HG02759 (cell line): ENCODE data around the gene ZNF391.
"Not testable (repeated sequence)": the region's sequence is repeated elsewhere in the genome, so short reads cannot be mapped to it uniquely, and the experiment has no call there.

Source experiments
- ATAC-seq: cut with Tn5 transposase; IDR thresholded peaks from one replicate; pipeline ENCODE4 v1.9.1; 2021; ENCODE audit warnings: mild to moderate bottlenecking, moderate library complexity; ENCODE audit not compliant: unreplicated experiment

The ZNF391 gene

DNA sequence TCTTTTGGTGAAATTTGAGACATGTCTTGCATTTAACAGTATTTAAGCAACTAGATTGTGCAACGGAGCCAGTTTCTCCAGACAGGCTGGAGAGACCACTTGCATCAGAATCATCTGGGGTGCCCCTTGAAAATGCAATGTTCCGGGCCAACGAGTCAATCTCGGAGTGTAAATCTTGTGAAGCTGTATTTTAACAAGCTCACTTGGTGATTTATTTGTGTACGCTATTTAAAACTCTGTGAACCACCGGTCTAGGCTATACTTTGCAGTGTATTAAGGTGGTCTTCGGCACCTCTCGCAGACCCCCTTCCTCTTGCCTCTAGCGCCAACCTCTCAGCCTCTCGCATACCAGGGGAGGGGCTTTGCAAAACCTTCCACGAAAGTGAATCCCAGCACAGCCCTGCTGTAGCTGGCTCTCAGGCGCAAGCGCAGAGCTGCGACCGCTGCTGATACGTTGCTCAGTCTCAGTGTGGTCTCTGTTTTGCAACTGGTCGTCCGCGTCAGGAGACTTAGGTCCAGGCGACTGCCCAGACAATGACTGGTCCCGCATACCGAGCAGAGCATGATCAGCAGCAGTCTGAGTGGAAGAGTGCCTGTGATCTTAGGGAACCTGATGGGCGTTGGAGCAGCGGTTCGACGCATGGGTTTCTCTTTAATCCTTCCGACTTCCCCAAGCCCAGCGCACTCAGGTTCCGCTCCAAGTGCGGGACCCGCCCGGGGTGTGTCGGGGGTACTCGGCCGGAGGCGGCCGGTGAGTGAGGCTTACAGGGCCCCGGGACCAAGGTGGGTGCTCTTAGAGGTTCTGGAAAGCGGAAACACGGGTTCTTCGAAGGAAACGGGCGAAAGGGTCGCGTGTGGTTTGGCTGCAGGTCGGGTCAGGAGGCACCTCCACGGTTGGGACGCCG lies at the start of gene ZNF391:
ZNF391 (plus strand) TSS at position 467 of the 905 bp plus-strand sequence. CDS start 11,612 bp downstream, outside the sequence.
- ATAC-seq, result peak; percentile 90

DNA sequence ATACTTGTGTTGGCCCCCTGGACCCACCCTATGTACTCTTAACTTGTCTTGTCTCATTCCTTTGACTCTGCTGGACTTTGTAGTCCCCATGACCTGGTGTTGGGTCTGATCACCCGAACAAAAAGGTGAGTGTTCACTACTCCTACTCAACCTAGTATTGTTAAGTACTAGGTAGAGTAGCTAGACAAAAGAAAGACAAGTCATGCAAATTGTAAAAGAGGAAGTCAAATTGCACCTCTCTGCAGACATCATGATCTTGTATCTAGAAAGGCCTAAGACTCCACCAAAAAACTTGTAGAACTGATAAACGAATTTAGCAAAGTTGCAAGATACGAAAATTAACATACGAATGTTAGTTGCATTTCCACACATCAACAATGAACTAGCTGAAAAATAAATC lies 35.7 kb upstream of the ZNF391 start:
- no peak for ATAC-seq

DNA sequence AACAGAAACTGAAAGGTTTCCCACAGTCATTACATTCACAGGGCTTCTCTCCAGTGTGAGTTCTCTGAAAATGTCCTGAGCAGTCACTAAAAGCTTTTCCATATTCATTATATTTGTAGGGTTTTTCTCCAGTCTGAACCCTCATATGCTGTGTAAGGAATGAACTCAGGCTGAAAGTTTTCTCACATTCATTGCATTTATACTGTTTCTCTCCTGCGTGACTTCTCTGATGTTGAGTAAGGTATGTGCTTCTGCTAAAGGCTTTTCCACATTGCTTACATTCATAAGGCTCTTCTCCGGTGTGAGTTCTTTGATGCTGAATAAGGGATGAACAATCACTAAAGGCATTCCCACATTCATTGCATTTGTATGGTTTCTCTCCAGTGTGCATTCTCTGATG lies 29.8 kb upstream of the ZNF391 start:
- ATAC-seq, result no peak

DNA sequence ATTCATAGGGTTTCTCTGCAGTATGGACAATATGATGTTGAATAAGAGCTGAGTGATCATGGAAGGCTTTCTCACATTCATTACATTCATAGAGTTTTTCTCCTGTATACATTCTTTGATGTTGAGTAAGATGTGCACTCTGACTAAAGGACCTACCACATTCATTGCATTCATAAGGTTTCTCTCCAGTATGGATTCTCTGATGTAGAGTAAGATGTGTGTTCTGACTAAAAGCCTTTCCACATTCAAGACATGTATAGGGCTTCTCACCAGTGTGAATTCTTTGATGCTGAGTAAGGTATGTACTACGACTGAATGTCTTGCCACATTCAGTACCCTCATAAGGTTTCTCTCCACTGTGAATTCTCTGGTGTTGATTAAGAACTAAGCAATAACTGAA lies 29.3 kb upstream of the ZNF391 start:
- no peak for ATAC-seq

DNA sequence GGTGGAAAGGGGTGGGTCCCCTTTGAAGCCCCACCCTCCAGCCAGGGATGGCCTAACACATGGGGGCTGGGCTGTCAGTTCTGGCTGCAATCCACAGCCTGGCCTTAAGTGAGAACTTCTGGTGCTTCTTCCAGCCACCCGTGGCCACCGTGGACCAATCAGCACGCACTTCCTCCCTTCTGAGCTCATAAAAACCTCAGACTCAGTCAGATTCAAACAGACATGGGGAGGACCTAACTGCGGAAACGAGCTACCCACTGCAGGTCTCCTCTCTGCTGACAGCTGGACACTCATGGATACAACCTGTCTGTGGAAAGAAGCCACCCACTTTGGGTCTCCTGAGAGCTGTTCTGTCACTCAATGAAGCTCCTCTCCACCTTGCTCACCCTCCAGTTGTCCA lies 20.4 kb upstream of the ZNF391 start:
- no peak for ATAC-seq

DNA sequence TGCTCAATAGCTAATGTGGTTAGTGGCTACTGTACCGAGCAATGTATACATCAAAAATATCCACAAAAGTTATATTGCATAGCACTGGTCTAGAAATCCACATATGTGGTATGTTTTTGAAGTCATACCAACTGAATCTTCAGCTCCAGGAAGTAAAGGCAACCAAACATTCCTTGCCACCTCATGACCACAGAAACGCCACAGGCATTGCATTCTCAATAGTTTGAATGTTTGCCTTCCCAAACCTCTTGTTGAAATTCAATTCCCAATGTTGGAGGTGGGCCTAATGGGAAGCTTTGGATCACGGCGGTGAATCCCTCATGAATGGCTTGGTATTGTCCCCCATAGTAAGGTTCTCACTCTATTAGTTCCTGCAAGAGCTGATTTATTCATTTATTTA lies 18.2 kb upstream of the ZNF391 start:
- no peak for ATAC-seq

DNA sequence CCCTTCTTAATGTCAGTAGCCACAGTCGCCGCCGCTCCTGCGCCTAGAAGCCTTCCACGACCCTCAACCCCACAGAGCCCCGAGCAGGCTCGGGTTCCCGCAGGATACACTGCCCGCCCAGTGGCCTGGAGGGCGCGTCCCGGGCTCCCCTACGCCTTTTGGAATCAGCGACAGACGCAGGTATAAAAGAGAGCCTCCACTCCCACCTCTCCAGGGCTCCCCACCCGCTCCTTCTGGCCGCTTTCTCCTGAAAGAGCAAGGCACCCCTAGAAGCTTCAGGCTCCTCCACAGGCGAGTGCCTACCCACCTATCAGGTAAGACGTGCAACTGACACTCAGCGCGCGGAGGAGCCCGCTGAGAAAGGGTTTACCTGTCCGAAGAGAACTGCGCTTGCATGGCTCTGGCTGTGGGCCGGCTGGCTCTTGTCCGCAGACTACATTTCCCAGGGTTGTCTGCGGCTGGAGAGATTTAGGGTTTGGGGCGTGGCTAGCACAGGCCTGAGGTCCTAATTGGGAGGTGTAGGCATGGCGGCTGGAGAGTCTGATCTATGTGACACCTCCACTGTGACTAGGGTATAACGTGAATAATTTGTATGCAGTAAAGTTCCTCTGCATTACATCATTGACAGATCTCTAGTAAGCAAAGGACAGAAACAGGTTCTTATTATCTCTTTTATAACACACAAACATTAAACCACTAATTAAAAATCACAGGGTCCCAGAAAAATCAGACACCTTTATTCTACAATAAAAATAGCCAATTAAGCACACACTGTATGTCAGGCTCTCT lies 13.5 kb upstream of the ZNF391 start:
- peak; percentile 55 for ATAC-seq

DNA sequence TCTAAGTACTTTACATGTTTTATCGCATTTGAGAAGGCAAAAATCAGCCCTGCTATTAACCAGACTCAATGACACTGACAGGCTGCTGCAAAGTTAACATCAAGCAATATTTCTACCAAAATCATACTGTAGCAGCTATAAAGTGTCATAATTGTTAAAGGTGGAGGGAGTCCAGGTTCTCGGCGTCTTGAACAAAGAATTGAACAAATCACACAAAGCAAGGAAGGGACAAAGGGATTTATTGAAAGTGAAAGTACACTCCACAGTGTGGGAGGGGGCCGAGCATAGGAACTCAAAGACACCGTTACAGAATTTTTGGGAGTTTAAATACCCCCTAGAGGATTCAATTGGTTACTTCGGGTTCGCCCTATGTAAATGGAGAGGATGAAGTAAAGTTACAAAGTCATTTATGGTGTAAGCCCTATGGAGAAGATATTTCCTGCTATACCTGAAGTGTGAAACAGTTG lies 12.9 kb upstream of the ZNF391 start:
- no peak for ATAC-seq

DNA sequence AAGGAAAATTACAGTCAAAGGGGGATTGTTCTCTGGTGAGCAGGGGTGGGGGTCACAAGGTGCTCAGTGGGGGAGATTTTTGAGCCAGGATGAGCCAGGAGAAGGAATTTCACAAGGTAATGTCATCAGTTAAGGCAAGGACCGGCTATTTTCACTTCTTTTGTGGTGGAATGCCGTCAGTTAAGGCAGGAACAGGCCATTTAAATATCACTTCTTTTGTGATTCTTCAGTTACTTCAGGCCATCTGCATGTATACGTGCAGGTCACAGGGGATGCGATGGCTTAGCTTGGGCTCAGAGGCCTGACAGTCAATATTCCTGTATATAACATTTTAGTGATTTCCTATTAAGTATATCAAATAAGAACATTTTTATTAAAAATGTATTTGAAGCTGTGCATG lies 10.2 kb upstream of the ZNF391 start:
- ATAC-seq, result not testable (repeated sequence)

DNA sequence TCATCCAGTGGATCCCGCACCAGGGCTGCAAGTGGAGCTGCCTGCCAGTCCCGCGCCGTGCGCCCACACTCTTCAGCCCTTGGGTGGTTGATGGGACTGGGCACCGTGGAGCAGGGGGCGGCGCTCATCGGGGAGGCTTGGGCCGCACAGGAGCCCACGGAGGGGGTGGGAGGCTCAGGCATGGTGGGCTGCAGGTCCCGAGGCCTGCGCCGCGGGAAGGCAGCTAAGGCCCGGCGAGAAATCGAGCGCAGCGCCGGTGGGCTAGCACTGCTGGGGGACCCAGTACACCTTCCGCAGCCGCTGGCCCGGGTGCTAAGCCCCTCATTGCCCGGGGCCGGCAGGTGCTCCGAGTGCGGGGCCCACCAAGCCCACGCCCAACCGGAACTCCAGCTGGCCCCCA lies 7.6 kb upstream of the ZNF391 start:
- not testable (repeated sequence) for ATAC-seq

DNA sequence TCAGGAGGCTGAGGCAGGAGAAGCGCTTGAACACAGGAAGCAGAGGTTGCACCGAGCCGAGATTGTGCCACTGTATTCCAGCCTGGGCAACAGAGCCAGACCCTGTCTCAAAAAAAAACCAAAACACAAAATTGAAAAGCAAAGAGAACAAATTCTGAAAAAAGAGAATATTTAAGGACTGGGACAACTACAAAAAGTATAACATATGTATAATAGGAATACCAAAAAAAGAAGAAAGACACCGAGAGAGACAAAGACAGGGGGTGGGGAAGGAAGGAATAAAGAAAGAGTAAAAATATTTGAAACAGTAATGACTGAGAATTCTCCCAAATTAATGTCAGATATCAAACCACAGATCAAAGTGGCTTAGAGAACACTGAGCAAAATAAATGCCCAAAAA lies 5.5 kb upstream of the ZNF391 start:
- ATAC-seq, result no peak

DNA sequence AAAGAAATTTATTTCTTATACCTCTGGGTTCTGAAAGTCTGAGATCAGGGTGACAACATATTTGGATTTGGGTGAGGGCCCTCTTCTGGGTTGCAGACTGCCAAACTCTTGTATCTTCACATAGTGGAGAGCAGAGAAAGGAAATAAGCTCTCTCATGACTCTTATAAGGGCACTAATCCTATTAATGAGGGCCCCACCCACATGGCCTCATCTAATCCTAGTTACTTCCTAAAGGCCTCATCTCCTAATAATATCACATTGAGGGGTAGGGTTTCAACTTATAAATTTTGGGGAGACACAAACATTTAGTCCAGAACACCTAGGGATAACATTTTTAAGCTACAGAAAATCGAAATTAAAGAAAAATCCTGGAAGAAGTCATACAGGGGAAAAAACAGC lies 5.1 kb upstream of the ZNF391 start:
- no peak for ATAC-seq

DNA sequence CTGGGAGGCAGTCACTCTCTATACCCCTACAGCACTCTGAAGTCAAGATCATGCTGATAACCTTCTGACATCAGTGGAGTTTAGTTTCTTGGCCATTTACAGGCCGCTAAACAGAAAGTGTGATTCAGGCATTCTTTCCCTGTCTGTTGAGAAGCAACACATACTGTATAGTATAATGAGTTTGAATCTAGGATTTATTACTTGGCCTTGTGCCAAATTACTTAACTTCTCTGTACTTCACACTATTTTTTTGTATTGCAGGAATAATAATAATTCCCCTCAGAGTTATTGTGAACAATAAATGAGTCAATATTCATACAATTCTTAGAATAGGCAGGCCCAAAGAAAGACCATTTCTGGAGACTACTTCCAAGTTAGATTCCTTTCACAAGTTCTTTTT lies 4.1 kb downstream of the ZNF391 start:
- no peak for ATAC-seq

DNA sequence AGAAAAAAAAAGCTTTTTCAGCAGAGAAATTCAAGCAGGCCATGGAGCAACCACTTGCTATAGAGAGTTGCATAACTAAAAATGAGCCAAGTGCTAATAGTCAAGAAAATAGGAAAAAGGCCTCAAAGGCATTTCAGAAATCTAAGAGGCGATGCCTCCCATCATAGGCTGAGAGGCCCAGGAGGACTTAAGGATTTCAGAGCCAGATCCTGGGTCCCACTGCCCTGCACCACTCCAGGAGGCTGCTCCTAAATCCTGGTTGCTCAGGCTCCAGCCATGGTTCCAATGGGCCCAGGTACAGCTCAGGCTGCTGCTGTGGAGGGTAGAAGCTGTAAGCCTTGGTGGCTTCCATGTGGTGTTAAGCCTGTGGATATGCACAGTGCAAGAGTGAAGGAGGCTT lies 5.5 kb downstream of the ZNF391 start:
- no peak for ATAC-seq

DNA sequence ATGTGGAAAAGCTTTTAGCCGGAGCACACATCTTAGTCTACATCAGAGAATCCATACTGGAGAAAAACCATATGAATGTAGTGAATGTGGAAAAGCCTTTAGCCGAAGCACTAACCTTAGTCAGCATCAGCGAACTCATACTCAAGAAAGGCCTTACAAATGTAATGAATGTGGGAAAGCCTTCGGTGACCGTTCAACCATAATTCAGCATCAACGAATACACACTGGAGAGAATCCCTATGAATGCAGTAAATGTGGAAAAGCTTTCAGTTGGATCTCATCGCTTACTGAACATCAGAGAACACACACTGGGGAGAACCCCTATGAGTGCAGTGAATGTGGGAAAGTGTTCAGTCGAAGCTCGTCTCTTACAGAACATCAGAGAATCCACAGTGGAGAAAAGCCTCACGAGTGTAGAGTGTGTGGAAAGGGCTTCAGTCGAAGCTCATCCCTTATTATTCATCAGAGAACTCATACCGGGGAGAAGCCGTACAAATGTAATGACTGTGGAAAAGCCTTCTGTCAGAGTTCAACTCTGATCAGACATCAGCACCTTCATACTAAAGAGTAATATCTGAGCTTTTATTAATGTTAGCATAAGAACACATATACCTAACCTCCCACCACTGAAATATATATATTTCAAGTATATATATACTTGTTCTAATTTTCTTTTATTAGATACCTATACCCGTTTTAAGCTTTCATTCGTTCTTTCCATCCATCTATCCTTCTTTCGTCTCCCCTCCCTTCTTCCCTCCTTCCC lies 12.5 kb downstream of the ZNF391 start:
- ATAC-seq, result no peak

DNA sequence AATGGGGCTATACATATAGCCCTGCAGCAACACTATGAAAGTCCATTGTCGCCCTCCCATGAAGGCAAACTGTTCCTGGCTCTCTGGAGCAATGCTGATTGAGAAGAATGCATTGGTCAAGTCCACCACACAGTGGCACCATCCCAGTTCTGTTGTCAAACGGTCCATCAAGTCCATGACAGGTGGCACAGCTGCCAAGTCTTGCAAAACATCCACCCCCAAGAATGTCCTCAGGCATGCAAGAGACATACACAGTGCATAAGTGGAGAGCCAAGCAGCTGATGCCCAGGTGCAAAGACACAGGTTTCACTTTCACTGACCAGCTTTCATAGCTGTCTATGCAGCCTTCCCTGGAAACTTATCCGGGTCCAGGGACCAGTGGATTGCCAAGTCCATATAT lies 17.5 kb downstream of the ZNF391 start:
- no peak for ATAC-seq

DNA sequence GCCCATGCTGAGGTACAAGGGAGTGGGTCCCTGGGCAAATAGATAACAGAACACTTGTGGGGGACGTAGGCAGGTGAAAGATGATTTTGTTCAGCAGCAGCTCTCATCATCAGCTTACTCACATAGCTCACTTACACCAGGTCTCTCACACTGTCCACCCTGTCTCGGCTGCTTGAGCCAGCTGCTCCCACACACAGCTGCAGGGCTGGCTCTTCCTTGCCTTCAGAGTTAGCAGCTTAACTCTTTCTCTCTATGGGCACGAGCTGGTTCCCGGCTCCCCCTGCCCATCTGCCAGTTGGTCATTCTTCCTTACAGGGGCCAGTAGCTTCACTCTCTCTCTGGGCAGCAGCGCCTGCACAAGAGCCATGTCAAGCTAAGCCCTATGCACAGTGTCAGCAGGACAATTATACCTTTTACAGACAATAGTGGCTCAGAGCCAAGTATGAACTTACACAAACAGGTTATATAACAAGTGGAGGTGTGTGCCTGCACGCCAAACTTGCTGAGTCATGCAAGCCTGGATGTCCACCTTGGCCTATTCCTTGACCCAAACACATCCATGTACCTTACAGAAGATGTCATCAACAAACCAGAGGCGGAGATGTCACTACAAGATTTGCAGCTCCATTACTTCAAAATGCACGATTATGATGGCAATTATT lies 18.7 kb downstream of the ZNF391 start:
- ATAC-seq, result no peak

DNA sequence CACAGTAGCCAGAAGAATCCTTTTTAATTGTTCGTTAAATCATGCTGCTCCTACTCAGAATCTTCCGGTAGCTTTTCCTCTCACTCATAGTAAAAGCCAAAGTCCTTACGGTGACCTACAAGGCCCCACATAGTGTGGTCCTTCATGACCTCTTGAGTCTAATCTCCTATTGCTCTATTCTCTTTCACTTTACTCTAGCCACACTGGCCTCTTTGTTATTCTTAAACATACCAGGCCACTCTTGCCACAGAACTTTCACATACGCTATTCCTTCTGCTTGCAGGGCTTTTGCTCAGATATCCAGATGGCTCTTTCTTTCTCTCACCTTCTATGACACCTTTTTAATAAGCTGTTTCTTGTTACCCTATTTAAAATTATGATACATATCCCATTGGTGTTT lies 25.7 kb downstream of the ZNF391 start:
- no peak for ATAC-seq

DNA sequence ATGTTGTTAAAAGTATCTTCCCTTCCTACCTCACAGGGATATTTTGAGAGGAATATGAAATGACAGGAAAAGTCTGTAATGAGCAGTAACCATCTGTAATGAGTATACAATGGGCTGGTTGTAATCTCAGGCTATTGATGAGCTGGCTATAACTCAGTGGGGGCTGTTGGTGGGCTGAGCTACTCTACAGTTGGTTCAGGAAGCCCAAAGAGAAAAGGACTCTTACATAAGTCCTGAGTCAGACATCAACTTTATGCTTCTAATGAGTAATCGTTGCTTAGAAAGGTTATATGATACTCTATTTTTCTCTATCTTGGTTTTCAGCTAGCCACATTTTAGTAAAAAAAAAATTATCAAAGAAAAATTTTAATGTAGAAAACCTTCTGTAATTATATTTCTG lies 26.4 kb downstream of the ZNF391 start:
- no peak for ATAC-seq

DNA sequence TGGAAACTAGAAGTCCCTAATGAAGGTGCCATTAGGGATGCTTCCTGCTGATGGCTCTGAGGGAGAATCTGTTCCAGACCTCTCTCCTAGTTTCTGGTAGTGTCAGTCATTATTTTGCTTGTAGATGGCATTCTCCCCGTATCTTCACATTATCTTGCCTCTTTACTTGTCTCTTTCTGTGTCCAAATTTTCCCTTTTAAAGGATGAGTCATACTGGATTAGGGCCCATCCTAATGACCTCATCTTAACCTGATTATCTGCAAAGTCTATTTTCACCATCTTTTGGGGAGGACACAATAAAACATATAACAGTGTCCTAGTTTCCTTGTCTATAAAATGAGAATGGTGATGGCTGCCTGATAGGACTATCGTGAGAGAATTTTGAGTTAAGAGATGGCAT lies 27.3 kb downstream of the ZNF391 start:
- no peak for ATAC-seq

DNA sequence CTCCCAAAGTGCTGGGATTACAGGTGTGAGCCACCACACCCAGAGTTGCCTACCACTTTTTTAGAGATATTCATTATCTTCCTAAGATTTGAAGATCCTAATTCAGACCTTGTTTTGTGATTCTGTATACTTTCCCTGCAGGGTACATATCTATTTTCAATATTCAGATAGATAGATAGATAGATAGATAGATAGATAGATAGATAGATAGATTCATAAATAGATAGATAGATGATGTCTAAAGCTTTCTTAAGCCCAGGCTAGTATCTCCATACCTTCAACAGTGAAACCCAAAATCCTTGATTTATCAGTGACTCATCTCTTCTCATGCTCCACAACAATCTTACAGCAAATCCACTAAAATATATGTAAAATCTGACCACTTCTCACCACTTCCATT lies 30.8 kb downstream of the ZNF391 start:
- no peak for ATAC-seq
